Central memory CD8-positive, alpha-beta T cell (primary cell): ENCODE results near the gene YOD1.

Experiments used
- ATAC-seq: fragments of 150-1000 bp; cut with Tn5 transposase; replicated peaks from 2 replicates; pipeline ENCODE4 v1.10.0; 2022; ENCODE audit warnings: mild to moderate bottlenecking, moderate FRiP score, moderate number of reproducible peaks; ENCODE audit not compliant: poor library complexity, severe bottlenecking; ENCODE audit errors: extremely low read depth
- DNase-seq, 2 donors: peaks; one replicate each; pipeline ENCODE4 v3.0.0; 2021; ENCODE audit warnings: low spot score in 2 of 2
- H3K27ac Mint-ChIP-seq: one replicate; pipeline ENCODE4 v1.8.0; 2022; ENCODE audit warnings: low read depth, mild to moderate bottlenecking, moderate library complexity, mixed read lengths
- H3K27me3 Mint-ChIP-seq: one replicate; pipeline ENCODE4 v1.8.0; 2022; ENCODE audit warnings: mixed read lengths
- H3K36me3 Mint-ChIP-seq: one replicate; pipeline ENCODE4 v1.8.0; 2022; ENCODE audit warnings: mild to moderate bottlenecking, moderate library complexity, mixed read lengths; ENCODE audit not compliant: insufficient read depth
- H3K4me1 Mint-ChIP-seq: one replicate; pipeline ENCODE4 v1.8.0; 2022; ENCODE audit warnings: mixed read lengths
- H3K4me3 Mint-ChIP-seq: one replicate; pipeline ENCODE4 v1.8.0; 2022; ENCODE audit warnings: mild to moderate bottlenecking, moderate library complexity, mixed read lengths
- H3K9me3 Mint-ChIP-seq: one replicate; pipeline ENCODE4 v1.8.0; 2022; ENCODE audit warnings: mixed read lengths

The YOD1 gene

GRCh38 chr1:207051191-207051943 lies at the start of gene YOD1:
YOD1 (minus strand) TSS chr1:207051208; CDS start chr1:207051030, 178 bp downstream.
- H3K27ac Mint-ChIP-seq: peak within 1 kb of the TSS; percentile 98
- peaks cover 3% of the 10 kb centered on the region for H3K27me3 Mint-ChIP-seq
- DNase-seq: no peak
- ATAC-seq: no peak
- H3K4me3 Mint-ChIP-seq: peak within 1 kb of the TSS; percentile 100
- H3K9me3 Mint-ChIP-seq: no peaks in the 10 kb centered on the region
- H3K36me3 Mint-ChIP-seq: peaks cover 29% of the 10 kb centered on the region
- peaks cover 52% of the 10 kb centered on the region for H3K4me1 Mint-ChIP-seq

- H3K4me1 Mint-ChIP-seq: no peaks in the 10 kb centered on the region
- no peak overlapping the region for H3K27ac Mint-ChIP-seq
- no peak overlapping the region for H3K4me3 Mint-ChIP-seq
- H3K36me3 Mint-ChIP-seq: no peaks in the 10 kb centered on the region
- H3K27me3 Mint-ChIP-seq: peaks cover 37% of the 10 kb centered on the region
- no peaks in the 10 kb centered on the region for H3K9me3 Mint-ChIP-seq
- DNase-seq (no peak), ATAC-seq (no peak)
Measured at GRCh38 chr1:207097871-207098324, 46.9 kb upstream of the YOD1 start.

- H3K4me3 Mint-ChIP-seq: no peak overlapping the region
Measured at GRCh38 chr1:207093944-207094343, 42.9 kb upstream of the YOD1 start.

GRCh38 chr1:207091200-207091908 lies 40.3 kb upstream of the YOD1 start:
- Mint-ChIP-seq H3K36me3 (no peaks in the 10 kb centered on the region), H3K4me1 (no peaks in the 10 kb centered on the region), H3K27ac (no peak overlapping the region), H3K27me3 (peaks cover 45% of the 10 kb centered on the region), H3K4me3 (no peak overlapping the region), H3K9me3 (no peaks in the 10 kb centered on the region)
- no peak for ATAC-seq
- DNase-seq: no peak

More at GRCh38 chr1:207093944-207094343, 42.9 kb upstream of the YOD1 start:
- Mint-ChIP-seq H3K36me3 (no peaks in the 10 kb centered on the region), H3K27ac (no peak overlapping the region), H3K9me3 (no peaks in the 10 kb centered on the region), H3K4me1 (no peaks in the 10 kb centered on the region), H3K27me3 (peaks cover 43% of the 10 kb centered on the region)
- DNase-seq (no peak), ATAC-seq (no peak)

- DNase-seq: no peak
- Mint-ChIP-seq H3K27me3 (peaks cover 31% of the 10 kb centered on the region), H3K4me1 (no peaks in the 10 kb centered on the region), H3K27ac (no peak overlapping the region), H3K4me3 (peak overlapping the region; percentile 20), H3K9me3 (no peaks in the 10 kb centered on the region), H3K36me3 (no peaks in the 10 kb centered on the region)
- no peak for ATAC-seq
Measured at GRCh38 chr1:207089627-207090355, 38.8 kb upstream of the YOD1 start.

GRCh38 chr1:207088701-207089626 lies 38.0 kb upstream of the YOD1 start, which contains the start of gene C4BPB:
C4BPB (plus strand) TSS chr1:207088860; CDS start chr1:207089532, 672 bp downstream.
- H3K9me3 Mint-ChIP-seq: no peaks in the 10 kb centered on the region
- no peak for ATAC-seq
- H3K27ac Mint-ChIP-seq: no peak within 1 kb of the TSS
- H3K4me1 Mint-ChIP-seq: no peaks in the 10 kb centered on the region
- DNase-seq: no peak
- no peaks in the 10 kb centered on the region for H3K36me3 Mint-ChIP-seq
- H3K4me3 Mint-ChIP-seq: peak within 1 kb of the TSS; percentile 20
- peaks cover 39% of the 10 kb centered on the region for H3K27me3 Mint-ChIP-seq

GRCh38 chr1:207088161-207088560 lies 37.2 kb upstream of the YOD1 start:
- Mint-ChIP-seq H3K9me3 (no peaks in the 10 kb centered on the region), H3K4me3 (no peak overlapping the region), H3K27me3 (peaks cover 47% of the 10 kb centered on the region)

GRCh38 chr1:207085887-207086286 lies 34.9 kb upstream of the YOD1 start:
- Mint-ChIP-seq H3K4me1 (no peaks in the 10 kb centered on the region), H3K9me3 (no peaks in the 10 kb centered on the region), H3K27me3 (peaks cover 58% of the 10 kb centered on the region), H3K36me3 (no peaks in the 10 kb centered on the region), H3K4me3 (no peak overlapping the region), H3K27ac (no peak overlapping the region)
- DNase-seq (no peak), ATAC-seq (no peak)

More at GRCh38 chr1:207088161-207088560, 37.2 kb upstream of the YOD1 start:
- Mint-ChIP-seq H3K36me3 (no peaks in the 10 kb centered on the region), H3K27ac (no peak overlapping the region), H3K4me1 (no peaks in the 10 kb centered on the region)
- ATAC-seq (no peak), DNase-seq (no peak)

- no peaks in the 10 kb centered on the region for H3K9me3 Mint-ChIP-seq
- no peak overlapping the region for H3K4me3 Mint-ChIP-seq
- DNase-seq (peak; percentile 22 to 44), ATAC-seq (peak; percentile 65)
- no peaks in the 10 kb centered on the region for H3K36me3 Mint-ChIP-seq
- peaks cover 56% of the 10 kb centered on the region for H3K27me3 Mint-ChIP-seq
- no peaks in the 10 kb centered on the region for H3K4me1 Mint-ChIP-seq
- H3K27ac Mint-ChIP-seq: no peak overlapping the region
Measured at GRCh38 chr1:207084701-207085180, 33.7 kb upstream of the YOD1 start.

GRCh38 chr1:207084232-207084631 lies 33.2 kb upstream of the YOD1 start:
- DNase-seq (no peak), ATAC-seq (no peak)
- Mint-ChIP-seq H3K9me3 (no peaks in the 10 kb centered on the region), H3K27me3 (peaks cover 51% of the 10 kb centered on the region), H3K27ac (no peak overlapping the region), H3K4me1 (no peaks in the 10 kb centered on the region), H3K4me3 (no peak overlapping the region), H3K36me3 (no peaks in the 10 kb centered on the region)

- Mint-ChIP-seq H3K4me3 (no peak overlapping the region), H3K36me3 (no peaks in the 10 kb centered on the region), H3K4me1 (no peaks in the 10 kb centered on the region), H3K27me3 (peaks cover 41% of the 10 kb centered on the region), H3K9me3 (no peaks in the 10 kb centered on the region), H3K27ac (no peak overlapping the region)
- DNase-seq (no peak), ATAC-seq (no peak)
Measured at GRCh38 chr1:207081806-207082205, 30.8 kb upstream of the YOD1 start.
